NCI-H2227 (cell line): ENCODE data around the gene PBRM1.
"Not testable (repeated sequence)": the region's sequence is repeated elsewhere in the genome, so short reads cannot be mapped to it uniquely, and the experiment has no call there.

Source experiments
- DNase-seq: peaks from one replicate; lab custom pipeline; 2025; ENCODE audit not compliant: unreplicated experiment; lab: John Stamatoyannopoulos, UW

The PBRM1 gene

GRCh38 chr3:52685709-52686691 lies at the start of gene PBRM1, which contains the start of gene GNL3:
Gene PBRM1, minus strand, starts transcription at chr3:52685913.
Gene GNL3, plus strand, starts transcription at chr3:52686032. Its CDS starts 61 bp downstream, at chr3:52686093.
- peak; percentile 96 for DNase-seq

DNA sequence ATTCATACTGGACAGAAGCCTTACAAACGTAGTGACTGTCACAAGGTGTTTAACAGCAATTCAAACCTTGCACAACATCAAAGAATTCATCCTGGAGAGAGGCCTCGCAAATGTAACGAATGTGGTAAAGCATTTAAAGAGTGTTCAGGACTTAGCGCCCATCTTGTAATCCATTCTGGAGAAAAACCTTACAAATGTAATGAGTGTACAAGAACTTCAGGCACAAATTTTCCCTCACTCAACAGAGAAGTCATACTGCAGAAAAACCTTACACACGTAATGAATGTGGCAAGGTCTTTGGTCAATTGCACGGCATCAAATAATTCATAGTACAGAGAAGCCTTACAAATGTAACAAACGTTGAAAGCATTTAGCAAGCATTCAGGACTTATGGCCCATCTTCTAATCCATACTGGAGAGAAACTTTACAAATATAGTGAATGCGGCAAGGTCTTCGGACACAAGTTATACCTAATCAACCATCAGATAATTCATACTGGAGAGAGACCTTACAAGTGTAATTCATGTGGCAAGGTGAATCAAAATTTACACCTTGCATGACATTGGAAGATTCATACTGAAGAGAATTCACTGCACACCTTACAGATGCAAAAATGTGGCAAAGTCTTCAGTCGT lies 47.7 kb upstream of the PBRM1 start:
- DNase-seq = no peak

GRCh38 chr3:52731590-52731989 lies 45.9 kb upstream of the PBRM1 start:
- no peak for DNase-seq

- DNase-seq = no peak
Observed at GRCh38 chr3:52730681-52731080, 45.0 kb upstream of the PBRM1 start.

DNA sequence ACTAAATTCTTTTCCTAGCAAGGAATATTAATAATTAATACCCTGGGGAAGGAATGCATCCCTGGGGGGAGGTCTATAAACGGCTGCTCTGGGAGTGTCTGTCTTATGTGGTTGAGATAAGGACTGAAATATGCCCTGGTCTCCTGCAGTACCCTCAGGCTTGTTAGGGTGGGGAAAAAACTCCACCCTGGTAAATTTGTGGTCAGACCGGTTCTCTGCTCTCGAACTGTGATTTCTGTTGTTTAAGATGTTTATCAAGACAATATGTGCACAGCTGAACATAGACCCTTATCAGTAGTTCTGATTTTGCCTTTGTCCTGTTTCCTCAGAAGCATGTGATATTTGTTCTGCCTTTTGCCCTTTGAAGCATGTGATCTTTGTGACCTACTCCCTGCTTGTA lies 43.0 kb upstream of the PBRM1 start:
- DNase-seq = not testable (repeated sequence)

DNA sequence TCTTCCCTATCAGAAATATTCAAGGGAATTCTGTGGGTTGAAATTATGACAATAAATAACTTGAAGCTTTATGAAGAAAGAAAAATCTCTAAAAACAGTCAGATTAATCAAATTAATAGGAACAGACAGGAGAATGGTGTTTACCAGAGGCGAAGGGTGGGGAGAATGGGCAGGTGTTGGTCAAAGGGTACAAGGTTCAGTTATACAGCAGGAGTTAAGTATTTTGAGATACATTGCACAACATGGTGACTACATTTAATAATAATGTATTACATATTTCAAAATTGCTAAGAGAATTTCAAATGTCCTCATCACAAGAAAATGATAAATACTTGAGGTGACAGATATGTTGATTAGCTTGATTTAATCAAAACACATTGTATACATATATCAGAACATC lies 38.8 kb upstream of the PBRM1 start:
- no peak for DNase-seq

- DNase-seq = no peak
Observed at GRCh38 chr3:52723935-52724334, 38.2 kb upstream of the PBRM1 start.

DNA sequence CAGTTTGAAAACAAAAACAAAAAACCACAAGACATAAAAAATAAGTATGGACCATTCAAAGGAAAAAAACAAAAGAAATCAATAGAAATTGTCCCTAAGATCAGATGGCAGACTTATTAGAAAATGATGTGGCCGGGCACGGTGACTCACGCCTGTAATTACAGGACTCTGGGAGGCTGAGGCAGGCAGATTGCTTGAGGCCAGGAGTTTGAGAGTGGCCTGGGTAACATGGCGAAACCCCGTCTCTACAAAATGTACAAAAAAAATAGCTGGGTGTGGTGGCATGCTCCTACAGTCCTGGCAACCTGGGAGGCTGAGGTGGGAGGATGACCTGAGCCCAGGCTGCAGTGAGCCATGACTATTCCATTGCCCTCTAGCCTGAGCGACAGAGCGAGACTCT lies 36.8 kb upstream of the PBRM1 start:
- DNase-seq = no peak

DNA sequence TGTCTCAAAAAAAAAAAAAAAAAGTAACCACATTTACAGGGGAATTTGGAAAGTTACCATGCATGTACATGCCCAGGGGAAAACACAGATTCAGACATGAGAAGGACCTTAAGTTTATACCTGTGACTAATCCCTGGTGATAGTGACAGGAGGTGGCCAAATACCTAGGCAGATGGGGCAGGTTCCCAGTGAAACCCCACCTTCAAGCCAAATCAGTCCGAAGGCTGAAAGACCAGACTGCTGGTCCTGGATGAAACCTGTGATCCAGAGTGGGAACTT lies 36.0 kb upstream of the PBRM1 start:
- no peak for DNase-seq

GRCh38 chr3:52721002-52721729 lies 35.5 kb upstream of the PBRM1 start:
- DNase-seq = no peak

GRCh38 chr3:52719618-52720017 lies 33.9 kb upstream of the PBRM1 start:
- no peak for DNase-seq

DNA sequence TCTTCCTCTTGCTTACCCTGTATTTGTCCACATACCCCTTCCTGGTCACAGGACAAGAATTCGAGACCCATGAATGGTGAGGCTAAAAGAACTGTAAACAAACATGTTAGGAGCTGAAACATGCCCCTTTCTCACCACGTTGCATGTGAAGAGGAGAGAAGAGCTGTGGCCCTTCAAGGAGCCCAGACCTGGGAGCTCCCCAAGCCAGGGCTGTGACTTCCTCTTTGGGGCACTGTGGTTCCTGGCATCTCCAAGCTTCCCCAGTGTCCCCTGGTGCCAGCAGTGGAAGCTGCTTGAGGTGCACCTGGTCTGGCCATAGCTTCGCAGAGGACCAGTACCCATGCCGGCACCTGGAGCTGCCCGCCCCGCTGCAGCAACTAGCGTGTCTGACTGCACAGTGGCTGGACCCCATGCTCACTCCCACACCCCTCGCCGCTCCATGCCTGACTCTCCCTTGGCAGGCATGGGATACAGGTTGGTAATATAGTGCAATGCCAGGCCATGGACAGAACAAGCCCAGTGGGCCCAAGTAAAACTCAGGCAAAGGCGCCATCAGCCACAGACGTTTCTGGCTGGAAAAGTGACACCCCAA lies 30.1 kb upstream of the PBRM1 start:
- DNase-seq = no peak

DNA sequence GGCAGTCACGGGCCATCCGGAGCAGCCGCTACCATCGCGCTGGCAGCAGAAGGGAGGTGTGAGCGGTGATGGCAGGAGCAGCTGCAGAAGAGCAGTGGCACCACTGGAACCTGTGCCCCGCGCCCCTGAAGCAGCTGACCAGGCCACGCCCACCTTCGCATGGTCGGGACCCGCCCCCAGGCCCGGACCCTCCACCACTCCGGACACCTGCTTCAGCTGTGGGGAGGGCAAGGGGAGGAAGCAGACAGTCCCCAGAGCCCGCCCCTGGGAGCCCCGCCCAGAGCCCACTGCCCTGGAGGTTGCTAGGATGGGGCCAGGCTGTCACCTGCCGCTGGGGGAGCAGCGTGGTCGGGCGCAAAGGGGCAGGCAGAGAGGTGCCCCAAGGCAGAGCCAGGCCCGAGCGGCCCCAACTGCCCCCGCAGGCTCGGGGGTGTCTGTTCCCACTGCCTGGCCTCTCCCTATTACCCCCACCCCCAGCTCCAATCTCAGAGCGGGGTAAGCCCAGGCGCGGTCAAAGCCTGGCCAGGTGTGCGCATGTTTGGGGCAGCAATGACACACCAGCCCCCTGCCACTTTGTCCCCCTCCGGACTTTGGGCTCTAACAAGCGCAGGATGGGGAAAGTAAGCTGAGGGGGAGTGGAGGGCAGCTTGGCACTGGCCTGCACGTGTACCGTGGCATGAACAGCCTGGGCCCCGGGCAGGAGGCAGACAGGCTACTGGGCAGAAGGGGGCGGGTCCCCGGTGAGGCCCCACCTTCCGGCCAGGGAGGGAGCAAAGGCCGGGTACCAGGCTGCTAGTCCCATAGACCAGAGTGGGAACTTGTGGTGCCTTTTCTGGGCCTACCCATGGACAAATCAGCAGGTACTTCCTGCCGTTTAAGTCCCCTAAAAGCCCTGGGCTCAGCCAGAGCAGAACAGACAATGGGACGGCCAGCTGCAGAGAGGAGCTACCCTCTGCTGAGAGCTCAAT lies 28.9 kb upstream of the PBRM1 start:
- DNase-seq = no peak

- DNase-seq = no peak
Observed at GRCh38 chr3:52712291-52713212, 26.8 kb upstream of the PBRM1 start.

DNA sequence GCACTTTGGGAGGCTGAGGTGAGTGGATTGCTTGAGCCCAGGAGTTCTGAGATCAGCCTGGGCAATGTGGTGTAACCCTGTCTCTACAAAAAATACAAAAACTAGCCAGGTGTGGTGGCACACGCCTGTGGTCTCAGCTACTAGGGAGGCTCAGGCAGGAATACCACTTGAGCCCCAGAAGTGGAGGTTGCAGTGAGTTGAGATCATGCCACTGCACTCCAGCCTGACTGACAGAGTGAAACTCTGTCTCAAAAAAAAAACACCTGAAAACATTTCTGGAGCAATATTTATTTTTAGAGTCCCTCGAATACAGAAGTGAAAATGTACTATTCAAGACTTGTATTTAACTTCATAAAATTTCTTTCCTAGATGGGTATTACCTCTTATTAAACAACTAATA lies 24.8 kb upstream of the PBRM1 start:
- DNase-seq = no peak

GRCh38 chr3:52707585-52707984 lies 21.9 kb upstream of the PBRM1 start:
- DNase-seq = no peak

DNA sequence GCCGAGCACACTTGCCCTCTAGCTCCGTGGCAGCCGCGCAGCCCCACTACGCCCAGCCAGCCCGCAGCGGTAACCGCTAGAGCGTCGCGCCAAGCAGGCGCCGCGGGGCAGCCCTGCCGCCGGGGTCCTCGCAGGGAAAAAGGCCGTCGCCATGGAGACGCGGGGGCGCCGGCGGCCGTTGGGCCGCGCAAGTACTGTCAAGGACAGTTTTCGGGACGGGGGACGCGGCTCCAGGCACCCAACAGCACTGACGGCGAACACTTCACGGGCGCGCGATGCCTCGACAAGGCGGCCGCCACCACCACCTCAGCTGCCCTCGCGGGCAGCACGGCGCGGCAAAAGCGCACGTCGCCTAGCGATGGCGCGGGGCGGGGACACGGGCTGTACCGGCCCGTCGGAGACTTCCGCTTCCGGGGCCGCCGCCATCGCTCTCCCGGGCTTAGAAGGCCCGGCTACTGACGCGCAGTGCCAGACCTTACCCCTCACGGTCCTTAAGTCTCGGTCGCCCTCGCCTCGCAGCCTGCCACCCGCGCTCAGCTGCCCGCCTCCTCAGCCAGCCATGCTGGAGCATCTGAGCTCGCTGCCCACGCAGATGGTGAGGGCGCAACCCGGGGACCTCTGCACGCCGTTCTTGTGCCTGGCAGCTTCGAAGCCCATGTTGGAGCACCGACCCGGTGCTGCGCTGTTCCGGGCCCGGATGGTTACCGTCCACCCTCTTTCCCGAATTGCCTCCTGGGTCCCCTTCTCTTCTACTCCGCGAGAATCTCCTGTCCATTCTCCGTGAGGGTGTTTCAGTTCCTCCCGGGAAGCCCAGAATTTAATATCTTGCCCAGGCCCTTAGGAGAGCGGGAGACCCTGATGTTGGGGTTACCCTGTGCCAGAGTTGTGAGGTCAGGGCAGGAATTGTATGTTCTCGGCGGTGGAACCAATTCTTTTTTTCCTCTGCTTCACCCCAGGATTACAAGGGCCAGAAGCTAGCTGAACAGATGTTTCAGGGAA lies 20.3 kb upstream of the PBRM1 start, which contains the start of the genes GLT8D1 and SPCS1:
GLT8D1 (minus strand) TSS at position 104 of the 999 bp plus-strand sequence. CDS start 5,331 bp downstream, outside the sequence.
SPCS1 (plus strand) TSS at position 419 of the 999 bp plus-strand sequence; CDS start at position 560, 141 bp downstream.
- peak; percentile 85 for DNase-seq

GRCh38 chr3:52705438-52705687 lies 19.6 kb upstream of the PBRM1 start:
- no peak for DNase-seq
